ENCODE measurements around the gene TERC.

GRCh38 chr3:169781209-169781855 lies 16.5 kb upstream of the TERC start:
- TF ChIP-seq POLR2A (IDR thresholded peaks at IDR 0.05), result no peak
- no peak for TF ChIP-seq CTCF (IDR thresholded peaks at IDR 0.05)
